Measurements from ENCODE around the gene EXTL1. TPM values are rescaled to one million over a fixed set of nuclear protein-coding genes. Genes with fewer than 3 reads are reported as not detected.

The EXTL1 gene
- total RNA-seq, 1 donor from 2014 or later: 0.24 TPM

- Histone ChIP-seq H3K9me3 (no peaks in the 10 kb centered on the region), H3K27me3 (ENCODE audit: low read depth) (no peaks in the 10 kb centered on the region), H3K4me3 (peak overlapping the region; percentile 37), H3K4me1 (peaks cover 23% of the 10 kb centered on the region), H3K36me3 (peaks cover 39% of the 10 kb centered on the region), H3K27ac (peak overlapping the region; percentile 46)
- ATAC-seq (no peak), DNase-seq (no peak)
- TF ChIP-seq, protein P1, sequence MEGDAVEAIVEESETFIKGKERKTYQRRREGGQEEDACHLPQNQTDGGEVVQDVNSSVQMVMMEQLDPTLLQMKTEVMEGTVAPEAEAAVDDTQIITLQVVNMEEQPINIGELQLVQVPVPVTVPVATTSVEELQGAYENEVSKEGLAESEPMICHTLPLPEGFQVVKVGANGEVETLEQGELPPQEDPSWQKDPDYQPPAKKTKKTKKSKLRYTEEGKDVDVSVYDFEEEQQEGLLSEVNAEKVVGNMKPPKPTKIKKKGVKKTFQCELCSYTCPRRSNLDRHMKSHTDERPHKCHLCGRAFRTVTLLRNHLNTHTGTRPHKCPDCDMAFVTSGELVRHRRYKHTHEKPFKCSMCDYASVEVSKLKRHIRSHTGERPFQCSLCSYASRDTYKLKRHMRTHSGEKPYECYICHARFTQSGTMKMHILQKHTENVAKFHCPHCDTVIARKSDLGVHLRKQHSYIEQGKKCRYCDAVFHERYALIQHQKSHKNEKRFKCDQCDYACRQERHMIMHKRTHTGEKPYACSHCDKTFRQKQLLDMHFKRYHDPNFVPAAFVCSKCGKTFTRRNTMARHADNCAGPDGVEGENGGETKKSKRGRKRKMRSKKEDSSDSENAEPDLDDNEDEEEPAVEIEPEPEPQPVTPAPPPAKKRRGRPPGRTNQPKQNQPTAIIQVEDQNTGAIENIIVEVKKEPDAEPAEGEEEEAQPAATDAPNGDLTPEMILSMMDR (IDR thresholded peaks at IDR 0.05): no peak
- intact Hi-C loops (cut with DNase I): no loop called here
Observed at GRCh38 chr1:25990251-25990650, 31.3 kb upstream of the EXTL1 start.

- intact Hi-C loops (cut with DNase I): no loop called here
- H3K4me3 ChIP-seq: peak overlapping the region; percentile 37
- peak; percentile 51 to 57 for ATAC-seq
Observed at GRCh38 chr1:25990702-25991395, 30.7 kb upstream of the EXTL1 start.

GRCh38 chr1:25991937-25992688 lies 29.5 kb upstream of the EXTL1 start:
- no peaks in the 10 kb centered on the region for H3K9me3 ChIP-seq
- peak overlapping the region; percentile 24 for H3K27ac ChIP-seq
- H3K36me3 ChIP-seq: peaks cover 21% of the 10 kb centered on the region
- intact Hi-C loops (cut with DNase I): no loop called here
- TF ChIP-seq, protein P1 (IDR thresholded peaks at IDR 0.05): no peak
- peaks cover 34% of the 10 kb centered on the region for H3K4me1 ChIP-seq
- no peak for DNase-seq
- H3K4me3 ChIP-seq: no peak overlapping the region
- no peaks in the 10 kb centered on the region for H3K27me3 ChIP-seq (ENCODE audit: low read depth)
- ATAC-seq: no peak

More at GRCh38 chr1:25990702-25991395, 30.7 kb upstream of the EXTL1 start:
- Histone ChIP-seq H3K9me3 (no peaks in the 10 kb centered on the region), H3K27ac (peak overlapping the region; percentile 46), H3K27me3 (ENCODE audit: low read depth) (no peaks in the 10 kb centered on the region), H3K4me1 (peaks cover 23% of the 10 kb centered on the region), H3K36me3 (peaks cover 33% of the 10 kb centered on the region)
- TF ChIP-seq, protein P1 (IDR thresholded peaks at IDR 0.05): no peak
- DNase-seq: no peak

GRCh38 chr1:25992689-25993171 lies 28.8 kb upstream of the EXTL1 start:
- no peak for DNase-seq
- intact Hi-C loops (cut with DNase I): no loop called here

DNA sequence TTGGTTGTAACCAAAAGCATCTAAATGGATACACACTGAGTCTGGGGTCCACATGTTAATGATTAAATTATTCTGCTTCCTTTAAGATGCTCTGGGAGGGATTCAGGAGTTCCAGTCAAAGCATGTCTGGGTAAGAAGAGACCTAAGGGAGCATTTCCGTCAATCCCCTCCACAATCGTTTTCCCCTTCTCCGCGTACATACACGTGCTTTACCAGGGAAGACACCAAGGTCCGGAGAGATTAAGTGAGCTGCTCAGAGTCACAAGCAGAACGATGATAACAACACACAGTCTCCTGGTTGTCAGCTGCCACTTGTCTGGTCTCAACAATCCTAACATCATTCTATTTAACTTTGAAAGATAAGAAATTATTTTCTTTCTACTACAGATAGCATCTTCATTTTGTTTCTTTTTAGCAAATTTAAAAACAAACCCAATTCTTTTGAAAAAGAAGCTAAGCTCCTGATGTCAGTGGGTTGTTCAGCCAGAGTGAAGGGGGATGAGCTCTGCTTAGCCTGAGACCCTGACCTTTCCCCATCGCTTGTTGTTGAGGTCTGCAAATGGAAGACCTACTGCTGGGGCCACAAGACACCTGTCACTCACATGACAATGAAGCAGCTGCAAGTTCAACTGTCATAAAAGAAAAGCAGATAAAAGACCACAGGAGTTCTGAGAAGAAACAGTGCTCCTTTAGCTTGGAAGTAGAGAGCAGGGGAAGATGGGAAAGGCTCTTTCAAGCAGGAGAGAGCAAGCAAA lies 28.2 kb upstream of the EXTL1 start:
- Histone ChIP-seq H3K27me3 (ENCODE audit: low read depth) (no peaks in the 10 kb centered on the region), H3K4me1 (peaks cover 40% of the 10 kb centered on the region), H3K27ac (no peak overlapping the region), H3K4me3 (no peak overlapping the region), H3K36me3 (peaks cover 9% of the 10 kb centered on the region), H3K9me3 (no peaks in the 10 kb centered on the region)
- intact Hi-C loops (cut with DNase I): no loop called here
- TF ChIP-seq, protein P1 (IDR thresholded peaks at IDR 0.05): no peak
- DNase-seq (no peak), ATAC-seq (no peak)

More at GRCh38 chr1:25992689-25993171, 28.8 kb upstream of the EXTL1 start:
- no peak for ATAC-seq
- no peaks in the 10 kb centered on the region for H3K27me3 ChIP-seq (ENCODE audit: low read depth)
- TF ChIP-seq, protein P1 (IDR thresholded peaks at IDR 0.05): no peak
- peaks cover 38% of the 10 kb centered on the region for H3K4me1 ChIP-seq
- H3K4me3 ChIP-seq: no peak overlapping the region
- no peak overlapping the region for H3K27ac ChIP-seq
- no peaks in the 10 kb centered on the region for H3K9me3 ChIP-seq
- H3K36me3 ChIP-seq: peaks cover 15% of the 10 kb centered on the region
